PC-3 (cell line): ENCODE measurements around the gene IFITM2. TPM values are rescaled to one million over a fixed set of nuclear protein-coding genes. Genes with fewer than 3 reads are reported as not detected.
"Not testable (repeated sequence)": the region's sequence is repeated elsewhere in the genome, so short reads cannot be mapped to it uniquely, and the experiment has no call there.

Experiments used
- ATAC-seq: fragments of 200-7000 bp; cut with Tn5 transposase; 2 replicates; pipeline ENCODE4 v1.9.1; 2020; ENCODE audit warnings: mild to moderate bottlenecking, moderate library complexity
- BruUV-seq: library from RNA; stranded (reverse); fragments of 400-500 nt; replicated peaks from 2 replicates; lab custom pipeline; 2021; lab: Mats Ljungman, UMichigan
- CTCF ChIA-PET: fragments of 300-600 bp; sonication (Branson Sonifier 250); formaldehyde crosslinking; loops from one replicate; lab custom pipeline; 2022; ENCODE audit warnings: antibody characterized with exemption; lab: Charles Lee
- POLR2A ChIA-PET: fragments of 300-600 bp; sonication (Branson Sonifier 250); formaldehyde crosslinking; loops from one replicate; lab custom pipeline; 2022; ENCODE audit warnings: antibody characterized with exemption; ENCODE audit not compliant: unreplicated experiment; lab: Charles Lee
- DNase-seq: peaks from one replicate; pipeline ENCODE4 v3.0.0-alpha.2; 2015
- H2AFZ ChIP-seq: fragments of 300-600 bp; sonication (generic); 2 replicates; pipeline ENCODE4 v1.6.0; 2016; ENCODE audit warnings: antibody characterized with exemption, low read length
- H3F3A ChIP-seq: fragments of 300-600 bp; sonication (generic); one replicate; pipeline ENCODE4 v1.6.0; 2017; ENCODE audit warnings: antibody characterized with exemption, low read length, control low read depth, mild to moderate bottlenecking; ENCODE audit not compliant: unreplicated experiment
- H3K27ac ChIP-seq: fragments of 300-600 bp; sonication (generic); 2 replicates; pipeline ENCODE4 v1.5.1; 2016; ENCODE audit warnings: mild to moderate bottlenecking, low read length
- H3K27me3 ChIP-seq: fragments of 300-600 bp; sonication (generic); 2 replicates; pipeline ENCODE4 v1.6.1; 2016; ENCODE audit warnings: low read length, mixed read lengths
- H3K36me3 ChIP-seq: fragments of 300-600 bp; sonication (generic); 2 replicates; pipeline ENCODE4 v1.6.1; 2016; ENCODE audit warnings: low read depth, mixed run types, low read length, mixed read lengths
- H3K4me1 ChIP-seq: fragments of 300-600 bp; sonication (generic); 2 replicates; pipeline ENCODE4 v1.5.1; 2016; ENCODE audit warnings: low read length; ENCODE audit not compliant: insufficient read depth
- H3K4me2 ChIP-seq: fragments of 300-600 bp; sonication (generic); 2 replicates; pipeline ENCODE4 v1.6.0; 2016; ENCODE audit warnings: low read length
- H3K4me3 ChIP-seq: fragments of 300-600 bp; sonication (generic); 2 replicates; pipeline ENCODE4 v1.5.1; 2016; ENCODE audit warnings: mild to moderate bottlenecking, low read length, mixed read lengths
- H3K79me2 ChIP-seq: fragments of 300-600 bp; sonication (generic); 2 replicates; pipeline ENCODE4 v1.6.1; 2017; ENCODE audit warnings: low read length, mixed read lengths
- H3K9ac ChIP-seq: fragments of 300-600 bp; sonication (generic); 2 replicates; pipeline ENCODE4 v1.6.0; 2016; ENCODE audit warnings: mild to moderate bottlenecking, low read length
- H3K9me2 ChIP-seq: fragments of 300-600 bp; sonication (generic); replicated peaks from 2 replicates; pipeline ENCODE4 v1.6.1; 2016; ENCODE audit warnings: mixed run types, low read length, mixed read lengths
- H3K9me3 ChIP-seq: fragments of 300-600 bp; sonication (generic); 2 replicates; pipeline ENCODE4 v1.6.1; 2016; ENCODE audit warnings: low read length, mixed read lengths
- H4K20me1 ChIP-seq: fragments of 300-600 bp; sonication (generic); 2 replicates; pipeline ENCODE4 v1.6.1; 2016; ENCODE audit warnings: low read length, mixed read lengths
- EZH2 ChIP-seq: fragments of 300-600 bp; sonication (generic); IDR thresholded peaks from one replicate; pipeline ENCODE4 v1.6.1; 2017; ENCODE audit warnings: antibody characterized with exemption, mild to moderate bottlenecking, low read length; ENCODE audit not compliant: unreplicated experiment
- EZH2phosphoT487 ChIP-seq: fragments of 300-600 bp; sonication (generic); IDR thresholded peaks from 2 replicates; pipeline ENCODE4 v1.6.1; 2018; ENCODE audit warnings: mild to moderate bottlenecking, antibody characterized with exemption, low read length, borderline replicate concordance
- intact Hi-C: fragments of 100-400 bp; cut with micrococcal nuclease; formaldehyde crosslinking; loops from 2 replicates; pipeline ENCODE4 v1.9.0; 2023
- total RNA-seq: library from RNA; depleted of rRNA; stranded (reverse); fragments of >200 nt; gene quantifications from 2 replicates; pipeline ENCODE4 v1.2.3, GENCODE V29; 2014
- TF ChIP-seq, protein P1 (sequence below): fragments of 300-600 bp; sonication (generic); conservative IDR thresholded peaks from 2 replicates; pipeline ENCODE4 v1.5.1; 2017; ENCODE audit warnings: antibody characterized with exemption, low read depth, mild to moderate bottlenecking, low read length

The IFITM2 gene
- total RNA-seq, 1 experiment from 2014 or later: 49.0 TPM

GRCh38 chr11:285894-286220, 21.8 kb upstream of the IFITM2 start:
- H3K4me3 ChIP-seq: no peak overlapping the region
- ChIA-PET CTCF (no interaction called here), POLR2A (no interaction called here)
- H3K79me2 ChIP-seq: no peaks in the 10 kb centered on the region
- no peak for DNase-seq
- intact Hi-C loops: no loop called here
- BruUV-seq: no TSS peak
- TF ChIP-seq EZH2phosphoT487 (no peak), EZH2 (no peak)
- TF ChIP-seq, protein P1, sequence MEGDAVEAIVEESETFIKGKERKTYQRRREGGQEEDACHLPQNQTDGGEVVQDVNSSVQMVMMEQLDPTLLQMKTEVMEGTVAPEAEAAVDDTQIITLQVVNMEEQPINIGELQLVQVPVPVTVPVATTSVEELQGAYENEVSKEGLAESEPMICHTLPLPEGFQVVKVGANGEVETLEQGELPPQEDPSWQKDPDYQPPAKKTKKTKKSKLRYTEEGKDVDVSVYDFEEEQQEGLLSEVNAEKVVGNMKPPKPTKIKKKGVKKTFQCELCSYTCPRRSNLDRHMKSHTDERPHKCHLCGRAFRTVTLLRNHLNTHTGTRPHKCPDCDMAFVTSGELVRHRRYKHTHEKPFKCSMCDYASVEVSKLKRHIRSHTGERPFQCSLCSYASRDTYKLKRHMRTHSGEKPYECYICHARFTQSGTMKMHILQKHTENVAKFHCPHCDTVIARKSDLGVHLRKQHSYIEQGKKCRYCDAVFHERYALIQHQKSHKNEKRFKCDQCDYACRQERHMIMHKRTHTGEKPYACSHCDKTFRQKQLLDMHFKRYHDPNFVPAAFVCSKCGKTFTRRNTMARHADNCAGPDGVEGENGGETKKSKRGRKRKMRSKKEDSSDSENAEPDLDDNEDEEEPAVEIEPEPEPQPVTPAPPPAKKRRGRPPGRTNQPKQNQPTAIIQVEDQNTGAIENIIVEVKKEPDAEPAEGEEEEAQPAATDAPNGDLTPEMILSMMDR: no peak
- no peaks in the 10 kb centered on the region for H3K36me3 ChIP-seq
- no peaks in the 10 kb centered on the region for H4K20me1 ChIP-seq
- H3K9ac ChIP-seq: no peak overlapping the region
- H3F3A ChIP-seq: no peaks in the 10 kb centered on the region
- H3K27ac ChIP-seq: no peak overlapping the region
- no peaks in the 10 kb centered on the region for H3K9me3 ChIP-seq
- no peak for ATAC-seq
- H2AFZ ChIP-seq: no peak overlapping the region
- H3K4me2 ChIP-seq: no peak overlapping the region
- no peaks in the 10 kb centered on the region for H3K9me2 ChIP-seq
- no peaks in the 10 kb centered on the region for H3K4me1 ChIP-seq
- H3K27me3 ChIP-seq: peaks cover 7% of the 10 kb centered on the region; the same call in 1 of the 2 replicates

- H3K27me3 ChIP-seq, H3K27ac ChIP-seq, DNase-seq, H3K9me2 ChIP-seq, BruUV-seq, ATAC-seq, H3K36me3 ChIP-seq, H3K4me1 ChIP-seq, H4K20me1 ChIP-seq, H3F3A ChIP-seq, H3K9me3 ChIP-seq, H3K4me2 ChIP-seq, H3K79me2 ChIP-seq, H3K4me3 ChIP-seq, CTCF ChIA-PET, intact Hi-C loops, H2AFZ ChIP-seq, POLR2A ChIA-PET, H3K9ac ChIP-seq: not testable (repeated sequence)
These were observed 20.4 kb upstream of the IFITM2 start for GRCh38 chr11:286977-287820.

DNA sequence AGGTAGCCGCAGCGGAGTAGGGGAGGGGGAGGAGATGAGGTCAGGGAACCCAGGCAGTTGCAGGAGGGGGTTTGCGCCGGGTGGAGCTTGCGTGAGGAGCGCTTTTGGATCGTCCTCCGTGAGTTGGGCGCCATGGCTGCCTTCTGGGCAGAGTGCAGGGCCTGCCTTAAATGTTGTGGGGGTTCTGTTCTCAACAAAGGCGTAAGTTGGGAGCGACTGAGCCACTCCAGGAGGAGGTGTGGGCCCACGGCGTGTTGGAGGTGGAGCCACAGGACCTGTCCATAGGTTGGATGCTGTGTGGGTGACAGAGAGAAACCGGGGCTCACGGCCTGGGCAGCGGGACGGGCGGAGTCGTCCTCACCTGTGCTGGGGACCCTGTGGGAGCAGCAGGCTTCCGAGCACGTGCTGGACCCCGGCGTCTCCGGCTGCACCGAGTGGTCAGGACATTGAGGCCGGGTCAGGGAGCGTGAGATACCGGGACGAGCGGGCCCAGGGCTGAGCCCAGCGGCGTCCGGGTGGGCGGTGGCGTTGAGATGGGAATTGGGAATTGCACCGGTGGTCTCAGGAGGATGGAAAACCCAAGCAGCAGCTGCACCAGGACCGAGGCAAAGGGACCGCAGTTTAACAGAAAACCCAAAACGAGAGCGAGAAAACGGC, 19.7 kb upstream of the IFITM2 start:
- H3K27me3 ChIP-seq: no peaks in the 10 kb centered on the region
- peak overlapping the region; percentile 9; the same call in 1 of the 2 replicates for H3K9ac ChIP-seq
- no peaks in the 10 kb centered on the region for H3F3A ChIP-seq
- peak overlapping the region; percentile 73 for H2AFZ ChIP-seq
- no peaks in the 10 kb centered on the region for H3K79me2 ChIP-seq
- no peaks in the 10 kb centered on the region for H4K20me1 ChIP-seq
- H3K9me2 ChIP-seq: no peaks in the 10 kb centered on the region
- peak overlapping the region; percentile 87 for H3K4me2 ChIP-seq
- POLR2A ChIA-PET: no interaction called here
- DNase-seq: no peak
- H3K9me3 ChIP-seq: no peaks in the 10 kb centered on the region
- no peaks in the 10 kb centered on the region for H3K4me1 ChIP-seq
- ATAC-seq: 0 out of 2 replicates have a peak, but pooled peaks have one; percentile 6
- no peaks in the 10 kb centered on the region for H3K36me3 ChIP-seq
- peak overlapping the region; percentile 70 for H3K4me3 ChIP-seq
- CTCF ChIA-PET: no interaction called here
- no peak overlapping the region for H3K27ac ChIP-seq
- TF ChIP-seq, protein P1: no peak
- TF ChIP-seq EZH2phosphoT487: no peak
- no peak for TF ChIP-seq EZH2
- no TSS peak for BruUV-seq
- intact Hi-C loops: no loop called here
